ENCODE data around the gene NPIPA7.
"Not testable (repeated sequence)": the region's sequence is repeated elsewhere in the genome, so short reads cannot be mapped to it uniquely, and the experiment has no call there.

- not testable (repeated sequence) for TF ChIP-seq POLR2A, CTCF (IDR thresholded peaks at IDR 0.05)
These were observed 11.7 kb upstream of the NPIPA7 start for GRCh38 chr16:16367285-16367628.
